GM12878 (cell line): ENCODE data around the gene ZCCHC3. TPM values are rescaled to one million over a fixed set of nuclear protein-coding genes. Genes with fewer than 3 reads are reported as not detected.

Source experiments
- ATAC-seq: fragments of 200-7000 bp; cut with Tn5 transposase; 3 replicates; pipeline ENCODE4 v1.9.1; 2020; ENCODE audit warnings: mild to moderate bottlenecking, moderate library complexity
- BruUV-seq: library from RNA; stranded (reverse); fragments of 400-500 nt; replicated peaks from 2 replicates; lab custom pipeline; 2021; lab: Mats Ljungman, UMichigan
- CTCF ChIA-PET: fragments of 300-600 bp; sonication (Branson Sonifier 250); formaldehyde crosslinking; extraction: SDS; loops from one replicate; lab custom pipeline; 2021; ENCODE audit warnings: inconsistent platforms; lab: Yijun Ruan, JAX
- POLR2A ChIA-PET: fragments of 350-600 bp; formaldehyde crosslinking; extraction: SDS; loops from one replicate; lab custom pipeline; 2021; ENCODE audit warnings: inconsistent platforms; lab: Charles Lee
- RAD21 ChIA-PET: fragments of 300-600 bp; sonication (Branson Sonifier 250); formaldehyde crosslinking; loops from one replicate; lab custom pipeline; 2023; ENCODE audit warnings: antibody characterized with exemption; ENCODE audit not compliant: unreplicated experiment; lab: Charles Lee
- SMC1A ChIA-PET: fragments of 300-600 bp; sonication (Branson Sonifier 250); formaldehyde crosslinking; loops from one replicate; lab custom pipeline; 2023; ENCODE audit not compliant: unreplicated experiment, uncharacterized antibody; lab: Charles Lee
- DNase-seq: peaks from one replicate; pipeline ENCODE4 v3.0.0-alpha.2; 2011; ENCODE audit warnings: low read depth, low spot score
- FAIRE-seq: peaks from 3 replicates; lab custom pipeline; 2011; peaks lifted over from hg19 to GRCh38; lab: Jason Lieb, UNC
- H2AFZ ChIP-seq: 2 replicates; pipeline ENCODE4 v1.6.0; 2011; ENCODE audit warnings: low read depth, low read length, control low read depth; ENCODE audit not compliant: control insufficient read depth
- H3K27ac ChIP-seq: 2 replicates; pipeline ENCODE4 v1.5.1; 2011; ENCODE audit warnings: control low read depth; ENCODE audit not compliant: control insufficient read depth, insufficient read depth
- H3K27me3 ChIP-seq, 2 experiments: replicated peaks in 1 of 2; 2 replicates each; pipeline versions ENCODE4 v1.6.0 to v1.6.1; 2011; ENCODE audit warnings: low read length in 1 of 2; ENCODE audit not compliant: control insufficient read depth in 2 of 2, insufficient read depth in 2 of 2
- H3K36me3 ChIP-seq, 2 experiments: 2 replicates each; pipeline ENCODE4 v1.5.1; 2011; ENCODE audit warnings: low read length in 1 of 2; ENCODE audit not compliant: control insufficient read depth in 2 of 2, insufficient read depth in 2 of 2
- H3K4me1 ChIP-seq: 2 replicates; pipeline ENCODE4 v1.6.1; 2011; ENCODE audit warnings: mild to moderate bottlenecking, low read length, moderate library complexity, mixed read lengths; ENCODE audit not compliant: control insufficient read depth, insufficient read depth
- H3K4me2 ChIP-seq: 2 replicates; pipeline ENCODE4 v1.6.0; 2011; ENCODE audit warnings: control low read depth; ENCODE audit not compliant: control insufficient read depth, insufficient read depth
- H3K4me3 ChIP-seq: fragments of 200-600 bp; sonication (generic); 2 replicates; pipeline ENCODE4 v1.5.1; 2016
- H3K79me2 ChIP-seq: 2 replicates; pipeline ENCODE4 v1.6.0; 2011; ENCODE audit warnings: low read length; ENCODE audit not compliant: control insufficient read depth, insufficient read depth
- H3K9ac ChIP-seq: 2 replicates; pipeline ENCODE4 v1.8.0; 2011; ENCODE audit warnings: low read length, control low read depth, mixed read lengths; ENCODE audit not compliant: control insufficient read depth, insufficient read depth
- H3K9me3 ChIP-seq: replicated peaks from 3 replicates; pipeline ENCODE4 v1.5.1; 2011; ENCODE audit warnings: mild to moderate bottlenecking, low read length; ENCODE audit not compliant: control insufficient read depth, insufficient read depth
- H4K20me1 ChIP-seq: 2 replicates; pipeline ENCODE4 v1.6.0; 2011; ENCODE audit not compliant: control insufficient read depth, insufficient read depth
- CEBPB ChIP-seq, 2 experiments: fragments of 150-350 bp in 1 of 2; IDR thresholded peaks; 2 replicates each; pipeline ENCODE4 v1.6.1; 2012 to 2014; ENCODE audit warnings: low read depth in 2 of 2, low read length in 2 of 2, borderline replicate concordance in 1 of 2, inconsistent platforms in 1 of 2
- CREM ChIP-seq: IDR thresholded peaks from 2 replicates; pipeline ENCODE4 v1.6.1; 2014; ENCODE audit warnings: antibody characterized with exemption, low read depth
- KAT2A ChIP-seq: conservative IDR thresholded peaks from 2 replicates; pipeline ENCODE4 v1.6.1; 2011; ENCODE audit warnings: low read depth, low read length; ENCODE audit not compliant: control insufficient read depth
- MYB ChIP-seq: fragments of 150-350 bp; IDR thresholded peaks from 2 replicates; pipeline ENCODE4 v1.6.1; 2014; ENCODE audit warnings: mild to moderate bottlenecking, low read depth, low read length, borderline replicate concordance
- NBN ChIP-seq: fragments of 450-650 bp; IDR thresholded peaks from 2 replicates; pipeline ENCODE4 v1.6.1; 2016
- NFIC ChIP-seq: IDR thresholded peaks from 2 replicates; pipeline ENCODE4 v1.6.1; 2012; ENCODE audit warnings: low read depth, mild to moderate bottlenecking, inconsistent platforms, low read length, moderate library complexity
- SIN3A ChIP-seq: IDR thresholded peaks from 2 replicates; pipeline ENCODE4 v1.6.1; 2012; ENCODE audit warnings: low read depth, low read length, improper control_type of control experiment
- SPI1 ChIP-seq: IDR thresholded peaks from 2 replicates; pipeline ENCODE4 v1.6.1; 2011; ENCODE audit warnings: low read depth, mild to moderate bottlenecking, low read length, moderate library complexity, borderline replicate concordance; ENCODE audit not compliant: insufficient read depth
- TBL1XR1 ChIP-seq: IDR thresholded peaks from 2 replicates; pipeline ENCODE4 v1.6.1; 2012; ENCODE audit warnings: low read depth, low read length, improper control_type of control experiment
- ZNF622 ChIP-seq: fragments of 450-650 bp; IDR thresholded peaks from 2 replicates; pipeline ENCODE4 v1.6.1; 2017; ENCODE audit warnings: mild to moderate bottlenecking, inconsistent platforms
- WGBS: methylation state at CpG from one replicate; pipeline ENCODE4 v1.1.6; 2016; ENCODE audit warnings: low lambda C conversion rate; ENCODE audit not compliant: insufficient replicate concordance, insufficient coverage; ENCODE audit errors: missing lambda C conversion rate; 5-methylcytosine and 5-hydroxymethylcytosine counted together
- in situ Hi-C: fragments of 300-500 bp; cut with MboI; formaldehyde crosslinking; loops from 9 replicates; pipeline ENCODE4 v1.14.3; 2018; ENCODE audit warnings: mixed read lengths
- intact Hi-C: fragments of 100-400 bp; cut with micrococcal nuclease; formaldehyde crosslinking; loops from one replicate; pipeline ENCODE4 v1.14.2; 2022; ENCODE audit not compliant: unreplicated experiment
- polyA plus RNA-seq, 11 experiments: library from polyadenylated mRNA; depleted of rRNA in 4 of 11; unstranded in 6 of 11; stranded (reverse) in 5 of 11; fragments of >200 nt; fragmentation: Nextera tagmentation in 4 of 11; fragmentation: Illumina TruSeq in 1 of 11; extraction: Ambion mirVana in 4 of 11; extraction: Trizol in 1 of 11; gene quantifications; 1 replicate in 1 of 11; 2 replicates in 10 of 11; pipeline versions ENCODE4 v1.2.1 to v1.2.3, GENCODE V29; 2011 to 2016; ENCODE audit warnings: inconsistent platforms in 2 of 11, missing spikeins in 2 of 11, low read depth in 1 of 11
- total RNA-seq, 4 experiments: library from RNA; depleted of rRNA in 3 of 4; stranded (reverse); fragments of >200 nt in 3 of 4; fragmentation: Illumina TruSeq in 1 of 4; extraction: Trizol in 1 of 4; gene quantifications; 2 replicates each; pipeline versions ENCODE4 v1.2.1 to v1.2.3, GENCODE V29; 2013 to 2021
- TF ChIP-seq, protein P1 (sequence below): IDR thresholded peaks from 2 replicates; pipeline ENCODE4 v1.6.1; 2012; ENCODE audit warnings: low read length, inconsistent platforms
- TF ChIP-seq, protein P2 (sequence below): fragments of 450-650 bp; IDR thresholded peaks from 2 replicates; pipeline ENCODE4 v1.6.1; 2018; ENCODE audit warnings: mild to moderate bottlenecking, low read depth, moderate library complexity; ENCODE audit not compliant: partially characterized antibody

ZCCHC3 gene
- total and polyA plus RNA-seq, 10 of the 15 experiments (the other 5 are each of a cell fraction or from before 2014, with no cell fraction given), result 5.3 to 36.1 (median 17.2) TPM

GRCh38 chr20:278607-279571 is 18.5 kb upstream of the ZCCHC3 start:
- peaks cover 2 to 3% of the 10 kb centered on the region in 2 experiments; a peak in 3 of 4 replicates for H3K36me3 ChIP-seq
- no peak for DNase-seq
- no peak for ATAC-seq
- BruUV-seq, result no TSS peak
- H3K9ac ChIP-seq, result no peak overlapping the region
- 97% methylated on average over 35 of the region's 88 CpGs for WGBS
- TF ChIP-seq MYB (no peak), CEBPB (IDR thresholded peaks at IDR 0.05; ENCODE audit: borderline replicate concordance in 1 of 2, low read depth in 2 of 2, low read length in 2 of 2) (no peak), SIN3A (no peak), SPI1 (no peak), NFIC (no peak), KAT2A (no peak), TBL1XR1 (no peak), NBN (no peak), ZNF622 (no peak), CREM (no peak)
- TF ChIP-seq, protein P1, sequence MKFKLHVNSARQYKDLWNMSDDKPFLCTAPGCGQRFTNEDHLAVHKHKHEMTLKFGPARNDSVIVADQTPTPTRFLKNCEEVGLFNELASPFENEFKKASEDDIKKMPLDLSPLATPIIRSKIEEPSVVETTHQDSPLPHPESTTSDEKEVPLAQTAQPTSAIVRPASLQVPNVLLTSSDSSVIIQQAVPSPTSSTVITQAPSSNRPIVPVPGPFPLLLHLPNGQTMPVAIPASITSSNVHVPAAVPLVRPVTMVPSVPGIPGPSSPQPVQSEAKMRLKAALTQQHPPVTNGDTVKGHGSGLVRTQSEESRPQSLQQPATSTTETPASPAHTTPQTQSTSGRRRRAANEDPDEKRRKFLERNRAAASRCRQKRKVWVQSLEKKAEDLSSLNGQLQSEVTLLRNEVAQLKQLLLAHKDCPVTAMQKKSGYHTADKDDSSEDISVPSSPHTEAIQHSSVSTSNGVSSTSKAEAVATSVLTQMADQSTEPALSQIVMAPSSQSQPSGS, result no peak
- TF ChIP-seq, protein P2, sequence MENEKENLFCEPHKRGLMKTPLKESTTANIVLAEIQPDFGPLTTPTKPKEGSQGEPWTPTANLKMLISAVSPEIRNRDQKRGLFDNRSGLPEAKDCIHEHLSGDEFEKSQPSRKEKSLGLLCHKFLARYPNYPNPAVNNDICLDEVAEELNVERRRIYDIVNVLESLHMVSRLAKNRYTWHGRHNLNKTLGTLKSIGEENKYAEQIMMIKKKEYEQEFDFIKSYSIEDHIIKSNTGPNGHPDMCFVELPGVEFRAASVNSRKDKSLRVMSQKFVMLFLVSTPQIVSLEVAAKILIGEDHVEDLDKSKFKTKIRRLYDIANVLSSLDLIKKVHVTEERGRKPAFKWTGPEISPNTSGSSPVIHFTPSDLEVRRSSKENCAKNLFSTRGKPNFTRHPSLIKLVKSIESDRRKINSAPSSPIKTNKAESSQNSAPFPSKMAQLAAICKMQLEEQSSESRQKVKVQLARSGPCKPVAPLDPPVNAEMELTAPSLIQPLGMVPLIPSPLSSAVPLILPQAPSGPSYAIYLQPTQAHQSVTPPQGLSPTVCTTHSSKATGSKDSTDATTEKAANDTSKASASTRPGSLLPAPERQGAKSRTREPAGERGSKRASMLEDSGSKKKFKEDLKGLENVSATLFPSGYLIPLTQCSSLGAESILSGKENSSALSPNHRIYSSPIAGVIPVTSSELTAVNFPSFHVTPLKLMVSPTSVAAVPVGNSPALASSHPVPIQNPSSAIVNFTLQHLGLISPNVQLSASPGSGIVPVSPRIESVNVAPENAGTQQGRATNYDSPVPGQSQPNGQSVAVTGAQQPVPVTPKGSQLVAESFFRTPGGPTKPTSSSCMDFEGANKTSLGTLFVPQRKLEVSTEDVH, result no peak
- SMC1A ChIA-PET, result interaction anchor here (1.2 kb wide), 1 partner anchor 10 kb away, joined by 3 read pairs; no protein-coding TSS in a partner anchor
- no peaks in the 10 kb centered on the region for H4K20me1 ChIP-seq
- no peaks in the 10 kb centered on the region for H3K79me2 ChIP-seq
- intact Hi-C loops (no loop called here), in situ Hi-C loops (no loop called here)
- no peaks in the 10 kb centered on the region for H3K9me3 ChIP-seq
- CTCF ChIA-PET, result no interaction called here
- no peaks in the 10 kb centered on the region for H3K4me1 ChIP-seq
- H2AFZ ChIP-seq, result no peak overlapping the region
- FAIRE-seq, result no peak
- RAD21 ChIA-PET, result no interaction called here
- no peak overlapping the region for H3K27ac ChIP-seq
- POLR2A ChIA-PET, result no interaction called here
- no peaks in the 10 kb centered on the region for H3K27me3 ChIP-seq
- H3K4me2 ChIP-seq, result no peak overlapping the region
- no peak overlapping the region for H3K4me3 ChIP-seq
